ENCODE data around the gene WIF1. TPM values are rescaled to one million over a fixed set of nuclear protein-coding genes. Genes with fewer than 3 reads are reported as not detected.

WIF1 gene
- total RNA-seq, 1 donor from 2014 or later, result not detected

DNA sequence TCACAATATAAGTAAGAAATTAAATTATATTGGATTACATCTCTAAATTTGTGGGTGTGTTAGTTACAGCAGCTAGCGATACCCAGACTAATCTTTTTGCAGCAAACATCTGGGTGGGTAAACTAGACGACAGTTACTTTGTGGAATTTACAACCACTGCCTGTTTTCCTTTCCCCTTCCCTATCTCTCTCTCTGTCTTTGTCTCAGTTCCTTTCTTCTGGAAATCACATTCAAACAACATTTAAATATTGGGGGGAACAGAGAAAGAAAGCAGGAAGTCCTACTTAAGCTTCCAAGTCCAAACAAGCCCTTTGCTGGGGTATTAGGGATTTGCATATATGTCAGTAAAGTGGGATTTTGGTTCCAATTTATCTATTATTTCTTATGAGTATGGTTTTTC, 97.6 kb downstream of the WIF1 start:
- Mint-ChIP-seq H3K27me3 (ENCODE audit: unreplicated experiment) (no peaks in the 10 kb centered on the region), H3K27ac (ENCODE audit: unreplicated experiment) (no peak overlapping the region), H3K36me3 (ENCODE audit: unreplicated experiment) (no peaks in the 10 kb centered on the region), H3K9me3 (ENCODE audit: unreplicated experiment) (no peaks in the 10 kb centered on the region), H3K4me1 (ENCODE audit: low read depth, unreplicated experiment) (no peaks in the 10 kb centered on the region), H3K4me3 (ENCODE audit: unreplicated experiment) (no peak overlapping the region)
- no peak for DNase-seq
- TF ChIP-seq CTCF (IDR thresholded peaks at IDR 0.05; ENCODE audit: partially characterized antibody, unreplicated experiment), result no peak

GRCh38 chr12:65022960-65023359, 98.1 kb downstream of the WIF1 start:
- Mint-ChIP-seq H3K4me3 (ENCODE audit: unreplicated experiment) (no peak overlapping the region), H3K36me3 (ENCODE audit: unreplicated experiment) (no peaks in the 10 kb centered on the region), H3K9me3 (ENCODE audit: unreplicated experiment) (no peaks in the 10 kb centered on the region), H3K27me3 (ENCODE audit: unreplicated experiment) (no peaks in the 10 kb centered on the region), H3K4me1 (ENCODE audit: low read depth, unreplicated experiment) (no peaks in the 10 kb centered on the region), H3K27ac (ENCODE audit: unreplicated experiment) (no peak overlapping the region)
- DNase-seq, result no peak
- TF ChIP-seq CTCF (IDR thresholded peaks at IDR 0.05; ENCODE audit: partially characterized antibody, unreplicated experiment), result no peak

DNA sequence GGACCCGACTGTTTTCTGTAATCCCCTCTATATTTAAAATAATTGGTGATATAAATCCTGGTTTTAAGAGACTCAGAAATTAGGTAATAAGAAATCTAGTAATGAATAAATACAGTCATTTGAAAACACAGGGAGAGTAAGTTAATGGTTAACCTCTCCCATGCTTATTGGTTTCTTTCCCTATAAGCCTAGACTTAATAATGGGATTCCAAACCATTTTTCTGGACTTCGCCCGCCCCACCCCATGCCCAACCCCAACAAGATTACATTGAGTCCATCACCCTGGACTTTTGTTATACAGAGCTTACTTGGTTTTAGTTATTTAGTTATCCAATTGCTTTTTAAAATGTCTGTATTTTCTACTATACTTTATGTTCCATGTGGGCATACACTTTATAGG, 98.7 kb downstream of the WIF1 start:
- no peaks in the 10 kb centered on the region for H3K9me3 Mint-ChIP-seq (ENCODE audit: unreplicated experiment)

GRCh38 chr12:65019696-65020234, 101.3 kb downstream of the WIF1 start:
- H3K4me3 Mint-ChIP-seq (ENCODE audit: unreplicated experiment), result no peak overlapping the region
- no peaks in the 10 kb centered on the region for H3K4me1 Mint-ChIP-seq (ENCODE audit: low read depth, unreplicated experiment)
- H3K9me3 Mint-ChIP-seq (ENCODE audit: unreplicated experiment), result no peaks in the 10 kb centered on the region
- no peaks in the 10 kb centered on the region for H3K27me3 Mint-ChIP-seq (ENCODE audit: unreplicated experiment)
- no peak overlapping the region for H3K27ac Mint-ChIP-seq (ENCODE audit: unreplicated experiment)
- H3K36me3 Mint-ChIP-seq (ENCODE audit: unreplicated experiment), result no peaks in the 10 kb centered on the region
- no peak for TF ChIP-seq CTCF (IDR thresholded peaks at IDR 0.05; ENCODE audit: partially characterized antibody, unreplicated experiment)
- no peak for DNase-seq

More for the DNA sequence above, 98.7 kb downstream of the WIF1 start:
- Mint-ChIP-seq H3K4me3 (ENCODE audit: unreplicated experiment) (no peak overlapping the region), H3K36me3 (ENCODE audit: unreplicated experiment) (no peaks in the 10 kb centered on the region), H3K4me1 (ENCODE audit: low read depth, unreplicated experiment) (no peaks in the 10 kb centered on the region), H3K27me3 (ENCODE audit: unreplicated experiment) (no peaks in the 10 kb centered on the region), H3K27ac (ENCODE audit: unreplicated experiment) (no peak overlapping the region)
- DNase-seq, result no peak
- TF ChIP-seq CTCF (IDR thresholded peaks at IDR 0.05; ENCODE audit: partially characterized antibody, unreplicated experiment), result no peak

DNA sequence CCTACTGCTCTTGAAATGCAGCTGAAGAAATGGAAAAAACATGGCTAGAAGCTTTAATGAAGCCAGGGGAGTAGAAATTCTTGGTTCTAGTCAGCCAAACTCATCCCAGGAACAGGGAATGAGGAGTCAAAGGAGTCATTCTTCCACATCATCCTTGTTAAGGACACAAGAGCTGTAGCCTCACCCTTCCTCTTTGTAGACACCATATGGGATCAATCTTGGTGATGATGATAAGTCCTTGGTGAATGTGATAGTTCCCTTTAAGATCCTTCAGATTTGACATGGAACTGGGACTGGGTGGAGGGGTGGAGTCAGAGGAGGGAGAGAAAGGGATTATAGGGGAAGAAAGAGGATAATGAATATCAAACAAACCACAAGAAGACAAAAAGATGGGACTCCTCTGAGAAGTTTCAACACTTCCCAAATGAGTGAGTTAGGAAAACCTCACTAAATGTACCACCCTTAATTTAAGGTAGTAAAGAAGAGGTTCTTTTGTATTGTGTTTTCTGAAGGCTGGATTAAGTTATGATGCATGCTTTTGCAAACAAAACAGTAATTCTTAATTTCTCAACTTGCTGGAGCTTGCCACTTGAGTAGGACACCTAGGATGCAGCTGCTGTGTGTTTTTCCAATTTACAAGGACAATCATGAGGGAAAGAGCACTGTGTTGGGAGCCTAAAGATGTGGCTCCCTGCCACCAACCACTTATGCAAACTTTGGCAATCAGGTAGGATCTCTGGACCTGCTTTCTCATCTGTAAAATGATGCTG, 104.0 kb downstream of the WIF1 start:
- TF ChIP-seq CTCF (IDR thresholded peaks at IDR 0.05; ENCODE audit: partially characterized antibody, unreplicated experiment), result no peak
- Mint-ChIP-seq H3K27ac (ENCODE audit: unreplicated experiment) (no peak overlapping the region), H3K4me3 (ENCODE audit: unreplicated experiment) (no peak overlapping the region), H3K4me1 (ENCODE audit: low read depth, unreplicated experiment) (no peaks in the 10 kb centered on the region), H3K27me3 (ENCODE audit: unreplicated experiment) (no peaks in the 10 kb centered on the region), H3K36me3 (ENCODE audit: unreplicated experiment) (no peaks in the 10 kb centered on the region), H3K9me3 (ENCODE audit: unreplicated experiment) (no peaks in the 10 kb centered on the region)
- no peak for DNase-seq

All from glutamatergic neuron (in vitro differentiated cells).